Activated CD4-positive, CD25-positive, alpha-beta regulatory T cell treated with anti-CD3 and anti-CD28 coated beads, Interleukin-2, amount 50 U/mL, for 24 hours (primary cell): Measurements from ENCODE around the gene TNIP3.
"Not testable (repeated sequence)": the region's sequence is repeated elsewhere in the genome, so short reads cannot be mapped to it uniquely, and the experiment has no call there.

ENCODE experiments used
- ATAC-seq, 2 donors: fragments of 150-1000 bp; cut with Tn5 transposase; one replicate each; pipeline ENCODE4 v1.10.0; 2021; ENCODE audit warnings: mild to moderate bottlenecking in 1 of 2, moderate library complexity in 1 of 2

TNIP3 gene, protein sequence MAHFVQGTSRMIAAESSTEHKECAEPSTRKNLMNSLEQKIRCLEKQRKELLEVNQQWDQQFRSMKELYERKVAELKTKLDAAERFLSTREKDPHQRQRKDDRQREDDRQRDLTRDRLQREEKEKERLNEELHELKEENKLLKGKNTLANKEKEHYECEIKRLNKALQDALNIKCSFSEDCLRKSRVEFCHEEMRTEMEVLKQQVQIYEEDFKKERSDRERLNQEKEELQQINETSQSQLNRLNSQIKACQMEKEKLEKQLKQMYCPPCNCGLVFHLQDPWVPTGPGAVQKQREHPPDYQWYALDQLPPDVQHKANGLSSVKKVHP

DNA sequence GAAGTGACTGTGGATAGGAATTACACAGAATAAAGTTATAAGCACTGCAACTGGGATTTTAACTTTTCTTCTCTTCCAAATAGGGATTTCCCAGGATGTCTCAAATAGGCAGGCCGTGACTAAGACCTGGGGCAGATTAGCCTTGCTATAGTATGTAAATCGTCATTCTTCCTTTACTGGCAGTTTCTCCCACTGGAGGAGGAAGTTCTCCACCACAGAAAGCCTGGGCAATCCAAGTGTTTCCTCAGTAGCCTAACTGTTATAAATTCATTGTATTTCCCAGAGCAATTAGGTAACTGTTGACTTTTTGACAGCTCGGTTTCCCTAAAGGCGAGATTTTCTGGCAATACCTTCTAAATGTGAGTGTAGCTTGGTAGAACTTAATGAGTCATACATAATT lies at the start of gene TNIP3:
Gene TNIP3, minus strand, starts transcription at position 31 of the 400 bp plus-strand sequence. CDS start 196 bp downstream, outside the sequence.
- no peak for ATAC-seq

DNA sequence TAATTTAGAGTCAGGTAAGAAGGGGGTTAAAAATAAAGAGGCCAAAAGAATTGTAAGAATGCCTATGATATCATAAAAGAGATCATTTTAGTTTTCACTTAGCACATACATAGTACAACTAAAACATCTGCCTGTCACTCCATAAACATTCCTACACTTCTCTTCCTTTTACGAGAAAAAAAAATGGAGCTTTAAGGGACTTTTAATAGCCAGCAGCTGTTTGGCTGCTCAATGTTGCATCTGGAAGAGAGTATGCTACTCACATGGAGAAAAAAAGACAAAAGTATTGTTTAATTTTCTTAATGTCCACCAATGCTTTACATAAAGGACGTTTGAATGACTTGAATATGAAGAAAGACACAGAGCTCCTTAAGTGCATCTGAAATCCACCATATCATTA lies 48.7 kb upstream of the TNIP3 start:
- ATAC-seq, result no peak

DNA sequence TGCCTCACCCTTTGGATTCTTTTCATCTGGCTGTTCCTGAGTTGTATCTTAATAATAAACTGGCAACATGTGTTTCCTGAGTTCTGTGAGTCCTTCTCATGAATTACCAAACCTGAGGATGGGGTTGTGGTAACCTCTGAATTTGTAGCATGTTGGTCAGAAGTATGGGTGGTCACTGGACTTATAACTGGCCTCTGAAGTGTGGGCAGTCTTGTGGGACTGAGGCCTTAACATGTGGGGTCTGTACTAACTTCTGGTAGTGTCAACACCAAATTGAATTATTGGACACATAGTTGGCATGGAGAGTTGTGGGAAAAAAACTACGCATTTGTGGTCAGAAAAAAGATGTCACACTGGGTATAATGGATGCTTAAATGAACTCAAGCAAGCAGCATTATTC lies 45.0 kb upstream of the TNIP3 start:
- no peak for ATAC-seq

DNA sequence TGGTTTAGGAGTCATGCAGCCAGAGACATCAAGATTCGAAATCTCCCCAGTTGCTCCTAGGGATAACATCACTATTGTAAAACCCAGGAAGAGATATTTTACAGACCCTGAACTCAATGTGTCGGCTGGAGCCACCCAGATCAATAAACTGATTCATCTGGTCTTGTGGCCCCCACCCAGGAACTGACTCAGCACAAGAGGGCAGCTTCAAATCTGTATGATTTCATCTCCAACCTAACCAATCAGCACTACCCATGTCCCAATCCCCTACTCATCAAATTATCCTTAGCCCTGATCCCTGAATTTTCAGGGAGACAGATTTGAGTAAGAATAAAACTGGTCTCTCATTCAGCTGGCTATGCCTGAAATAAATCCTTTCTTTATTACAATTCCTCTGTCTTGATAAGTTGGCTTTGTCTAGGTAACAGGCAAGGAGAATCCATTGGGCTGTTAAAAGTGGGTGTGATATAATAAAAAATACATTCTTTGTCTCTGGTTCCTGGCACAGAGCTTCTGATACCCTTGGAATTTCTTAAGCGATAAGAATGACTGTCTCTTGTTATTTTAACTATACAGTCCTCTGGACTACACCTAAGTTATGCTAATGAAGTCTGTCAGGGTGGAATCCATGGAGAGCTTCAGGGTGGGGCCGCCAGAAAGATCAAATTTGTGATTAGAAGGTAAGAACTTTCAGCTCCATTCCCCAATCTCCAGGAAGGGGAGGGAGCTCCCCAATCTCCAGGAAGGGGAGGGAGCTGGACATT lies 44.3 kb upstream of the TNIP3 start:
- ATAC-seq, result no peak

DNA sequence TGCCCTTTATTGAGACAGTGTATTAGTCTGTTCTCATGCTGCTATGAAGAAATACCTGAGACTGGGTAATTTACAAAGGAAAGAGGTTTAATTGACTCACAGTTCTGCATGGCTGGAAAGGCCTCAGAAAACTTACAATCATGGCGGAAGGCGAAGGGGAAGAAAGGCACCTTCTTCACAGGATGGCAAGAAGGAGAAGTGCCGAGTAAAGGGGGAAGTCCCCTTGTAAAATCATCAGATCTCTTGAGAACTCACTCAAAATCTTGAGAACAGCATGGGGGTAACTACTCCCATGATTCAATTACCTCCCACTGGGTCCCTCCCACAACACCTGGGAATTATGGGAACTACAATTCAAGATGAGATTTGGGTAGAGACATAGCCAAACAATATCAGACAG lies 41.7 kb upstream of the TNIP3 start:
- ATAC-seq, result not testable (repeated sequence)

DNA sequence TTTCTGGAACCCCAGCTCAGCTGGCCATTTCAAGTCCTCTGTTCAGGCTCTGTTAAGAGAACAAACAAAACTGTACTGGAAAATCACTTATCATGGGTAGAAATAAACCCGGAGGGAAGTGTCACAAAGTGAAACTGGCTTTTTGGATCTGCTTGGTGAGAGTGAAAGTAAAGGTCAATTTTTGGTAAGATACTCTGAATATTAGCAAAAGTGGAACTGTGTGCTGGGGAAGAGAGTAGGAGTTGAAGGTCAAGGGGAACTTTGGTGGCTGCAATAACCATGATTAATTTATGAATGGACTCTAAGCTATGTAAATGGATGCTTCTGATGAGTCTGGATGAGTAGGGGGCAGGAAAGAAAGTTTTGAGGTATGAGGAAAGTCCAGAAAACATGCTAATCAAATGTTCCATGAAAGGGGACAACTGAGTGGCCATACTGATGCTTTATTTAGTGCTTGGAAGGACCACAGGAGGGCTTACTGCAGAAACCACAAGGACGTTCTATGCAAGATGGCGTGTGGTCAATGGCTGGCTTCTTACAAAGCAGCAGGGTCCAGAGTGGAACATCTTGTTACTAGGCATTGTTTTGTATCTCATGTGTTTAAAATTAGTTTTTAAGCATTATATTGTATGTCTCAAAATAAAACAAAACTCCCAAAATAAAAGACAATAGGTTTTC lies 36.8 kb upstream of the TNIP3 start:
- ATAC-seq, result peak; percentile 10 to 13

DNA sequence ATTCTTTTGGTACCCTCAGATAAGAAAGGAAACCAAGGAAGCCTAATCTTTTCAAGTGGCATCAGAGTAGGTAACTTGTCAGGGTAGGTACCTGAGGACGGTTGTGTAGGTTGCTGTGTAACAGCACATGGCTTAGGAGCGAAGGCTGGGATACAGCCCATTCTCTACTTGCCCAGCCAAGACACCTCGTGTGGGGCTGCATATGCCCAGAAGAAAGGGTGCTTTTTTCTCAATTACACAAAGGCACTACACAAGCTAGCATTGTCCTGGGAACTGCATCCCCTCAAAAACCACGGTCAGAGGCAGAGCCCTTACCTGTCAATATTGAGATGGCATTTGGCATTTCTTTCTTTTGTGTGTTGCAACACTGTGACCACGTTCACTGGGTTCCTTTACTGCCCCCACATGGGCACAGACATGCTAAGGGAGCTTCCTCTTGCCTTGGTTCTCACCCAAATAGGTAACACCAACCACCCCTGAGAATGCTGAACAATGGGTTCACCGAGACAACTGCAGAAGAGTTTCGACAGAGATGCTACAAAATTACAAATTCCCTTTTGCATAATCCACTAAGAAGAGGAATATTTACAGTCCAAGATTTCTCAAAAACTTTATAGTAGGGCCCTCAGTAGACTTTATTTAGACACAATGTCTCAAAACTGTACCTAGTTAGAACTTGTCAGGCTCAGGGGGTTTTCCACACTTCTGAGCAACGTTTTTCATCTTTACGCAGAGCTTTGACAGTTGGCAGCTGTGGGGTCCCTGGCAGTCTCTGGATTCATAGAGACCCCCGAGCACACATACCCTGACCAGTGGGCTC lies 35.8 kb upstream of the TNIP3 start:
- peak; percentile 75 to 84 for ATAC-seq

DNA sequence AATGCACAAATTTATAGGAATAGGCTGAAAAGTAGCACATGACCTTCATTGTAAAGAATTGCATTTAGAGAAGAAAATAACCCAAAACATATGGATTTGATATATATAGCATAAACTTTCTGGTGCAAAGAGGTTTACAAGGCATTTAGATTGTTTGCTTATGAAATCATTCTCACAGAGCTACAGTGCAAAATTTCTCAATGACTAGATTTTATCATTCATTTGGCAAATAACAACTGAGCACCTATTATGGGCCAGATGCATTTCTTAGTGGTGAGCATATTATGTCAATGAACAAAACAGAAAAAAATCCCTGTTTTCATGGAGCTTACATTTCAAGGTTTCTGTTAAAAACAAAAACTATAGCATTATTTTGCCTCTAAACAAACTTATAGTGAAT lies 34.1 kb upstream of the TNIP3 start:
- no peak for ATAC-seq

DNA sequence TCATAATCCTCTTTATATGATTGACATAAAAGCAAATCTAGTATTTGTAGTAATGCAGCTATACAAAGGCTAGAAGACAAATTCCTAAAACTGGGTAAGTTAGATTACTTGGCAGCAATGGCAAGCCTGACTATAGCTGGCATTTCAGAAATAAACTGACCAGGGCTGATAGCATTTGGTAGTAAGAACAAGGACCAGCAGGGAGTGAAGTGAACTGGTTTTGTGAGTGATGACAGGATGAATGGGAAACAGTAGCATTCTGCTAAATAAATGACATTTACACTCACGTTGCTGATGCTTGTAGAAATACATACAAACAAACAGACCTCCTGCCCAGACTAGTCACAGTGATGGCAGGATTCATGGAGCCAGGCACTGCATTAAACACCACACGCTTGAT lies 31.5 kb upstream of the TNIP3 start:
- ATAC-seq, result no peak

DNA sequence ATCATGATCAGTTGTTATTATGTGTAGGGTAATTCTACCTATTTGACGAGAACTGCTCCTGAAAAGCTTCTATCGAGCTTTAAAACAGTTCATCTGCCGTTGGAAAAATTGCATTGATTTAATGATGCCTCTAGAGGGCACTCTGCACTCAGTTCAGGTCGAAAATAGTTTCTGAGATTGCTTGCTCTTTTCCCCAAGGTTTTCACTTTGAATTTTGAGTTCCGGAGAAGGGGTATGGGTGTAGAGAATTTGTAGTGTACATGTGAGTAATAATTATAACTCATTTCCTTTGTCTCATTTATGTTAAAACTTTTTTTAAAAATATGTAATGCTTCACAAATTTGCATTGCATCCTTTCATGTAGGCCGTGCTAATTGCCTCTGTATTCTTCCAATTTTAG lies 28.4 kb upstream of the TNIP3 start:
- ATAC-seq, result peak; percentile 59 to 60

DNA sequence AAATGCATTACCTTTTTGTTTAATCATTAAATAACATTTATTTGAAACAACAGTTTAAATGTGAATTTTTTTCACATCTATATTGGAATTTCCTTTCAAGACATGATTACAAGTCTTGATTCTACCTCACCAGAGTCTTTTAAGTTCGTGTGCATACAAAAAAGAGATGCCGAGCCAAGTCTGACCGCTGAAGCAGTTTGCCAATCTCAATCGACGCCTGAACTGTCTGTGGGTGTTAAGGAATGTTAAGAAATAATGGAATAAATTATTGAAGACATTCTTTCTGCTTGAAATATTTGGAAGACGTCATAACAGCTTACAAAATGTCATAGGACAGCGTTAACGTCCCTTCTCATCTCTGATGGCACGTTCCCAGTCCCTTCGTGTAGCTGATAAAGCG lies 27.9 kb upstream of the TNIP3 start:
- ATAC-seq, result no peak

DNA sequence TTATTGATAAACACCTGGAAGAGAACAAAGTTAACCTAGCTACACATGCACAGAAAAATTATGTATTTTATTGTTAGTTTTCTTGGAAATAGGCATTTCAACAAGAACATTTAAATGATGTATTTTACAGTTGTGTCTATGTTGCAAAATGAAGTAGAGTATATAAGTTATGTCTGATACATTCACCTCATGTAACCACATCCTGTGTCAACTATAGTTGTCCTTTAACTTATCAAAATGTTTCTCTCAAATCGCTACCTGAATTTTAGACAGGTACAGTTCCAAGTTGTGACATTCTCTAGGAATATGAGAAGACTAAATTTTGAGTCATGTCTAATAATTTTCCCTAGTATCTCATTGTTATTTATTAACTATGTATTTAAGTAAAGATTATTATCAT lies 27.2 kb upstream of the TNIP3 start:
- ATAC-seq, result no peak

DNA sequence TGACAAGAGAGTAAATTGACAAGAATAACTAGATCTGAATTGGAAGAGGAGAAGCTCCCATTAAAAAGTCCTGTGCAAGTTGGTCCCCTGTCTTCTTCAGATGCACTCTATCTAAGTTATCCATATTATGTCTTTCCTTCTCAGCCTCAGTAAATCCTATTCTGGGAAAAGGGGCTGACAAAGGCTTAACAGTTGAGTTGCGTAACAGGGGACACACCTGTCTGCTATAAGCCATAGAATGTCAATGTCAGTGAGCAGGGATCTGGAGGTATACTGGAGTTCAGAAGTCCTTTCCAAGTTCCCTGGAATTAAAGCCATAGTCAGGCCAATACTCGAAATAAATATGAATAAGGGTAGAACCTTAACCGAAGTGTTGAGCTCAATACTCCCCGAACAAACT lies 26.3 kb upstream of the TNIP3 start:
- ATAC-seq, result no peak

DNA sequence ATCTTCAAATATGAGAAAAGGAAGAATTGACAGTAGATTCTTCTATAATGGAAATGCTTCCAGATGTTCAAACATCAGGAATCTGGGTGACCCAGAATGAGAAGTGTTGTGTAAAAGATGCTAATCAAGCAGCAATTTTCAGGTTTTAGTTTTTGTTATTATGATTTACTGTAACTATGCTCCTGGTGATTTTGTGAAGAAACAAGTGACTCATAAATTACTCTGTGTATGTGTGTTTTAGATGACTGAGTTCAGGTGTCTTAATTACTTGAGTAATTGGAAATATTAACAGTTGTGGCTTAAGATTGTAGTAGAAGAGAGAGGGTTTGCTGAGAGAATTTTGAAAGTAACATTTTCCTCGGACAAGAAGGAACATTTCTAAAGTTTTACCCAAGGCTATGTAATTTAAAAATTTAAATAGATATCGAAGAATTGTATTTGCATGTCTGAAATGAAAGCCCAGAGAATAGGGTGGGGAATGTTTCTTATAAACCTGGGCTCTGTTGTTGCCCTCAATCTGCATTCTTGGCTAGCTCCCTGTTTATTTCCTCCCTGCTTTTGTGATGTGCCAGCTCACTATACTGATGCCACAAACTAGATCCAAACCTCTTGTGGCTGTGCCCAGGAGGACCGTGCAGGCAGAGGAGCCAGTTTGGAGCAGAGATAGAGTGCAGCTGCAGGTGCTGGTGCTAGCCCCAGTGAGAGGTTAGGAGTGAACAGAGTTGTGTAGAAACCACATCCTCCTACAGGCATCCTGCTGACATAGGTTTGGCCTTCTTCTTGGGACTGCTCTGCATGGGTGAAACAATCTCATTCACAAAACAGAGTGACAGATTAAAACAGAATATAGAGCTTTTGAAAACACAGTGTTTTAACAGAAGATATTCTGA lies 25.4 kb upstream of the TNIP3 start:
- peak; percentile 81 to 87 for ATAC-seq

DNA sequence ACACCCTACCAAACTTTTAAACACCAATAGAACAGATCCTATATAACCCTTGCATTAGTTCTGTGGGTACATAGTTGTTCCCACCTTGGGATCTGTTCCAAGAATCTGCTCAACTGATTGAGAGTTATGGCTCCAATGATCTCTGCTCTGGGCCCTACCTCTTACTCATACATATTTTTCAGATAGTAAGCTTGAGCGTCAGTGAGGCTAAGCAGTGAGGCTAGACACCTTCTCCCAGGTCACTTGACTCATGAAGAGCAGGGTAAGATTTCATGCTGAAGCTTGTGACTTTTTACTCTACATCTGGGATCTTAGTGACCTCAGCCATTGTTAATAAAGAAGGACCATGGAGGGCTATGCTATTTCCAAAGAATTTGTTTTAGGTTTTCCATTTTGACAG lies 23.1 kb upstream of the TNIP3 start:
- no peak for ATAC-seq

DNA sequence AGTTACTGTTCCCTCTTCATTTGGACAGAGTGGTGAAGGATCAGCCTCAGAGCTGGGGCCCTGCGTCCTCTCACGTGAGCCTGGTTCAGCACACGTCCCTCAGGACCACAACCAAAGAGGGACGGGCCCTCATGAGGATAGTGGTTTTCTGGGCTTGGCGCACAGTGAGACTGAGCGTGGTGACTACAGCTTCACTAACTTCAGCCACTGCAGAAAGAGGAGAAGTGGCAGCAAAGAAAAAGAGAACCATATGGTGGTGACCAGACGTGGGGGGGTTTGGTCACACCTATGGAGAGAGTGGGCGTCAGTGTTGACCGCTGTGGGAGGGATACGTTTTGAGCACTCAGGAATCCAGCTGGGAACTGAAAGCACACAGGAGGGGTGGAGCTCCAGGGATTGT lies 21.8 kb upstream of the TNIP3 start:
- ATAC-seq, result no peak

DNA sequence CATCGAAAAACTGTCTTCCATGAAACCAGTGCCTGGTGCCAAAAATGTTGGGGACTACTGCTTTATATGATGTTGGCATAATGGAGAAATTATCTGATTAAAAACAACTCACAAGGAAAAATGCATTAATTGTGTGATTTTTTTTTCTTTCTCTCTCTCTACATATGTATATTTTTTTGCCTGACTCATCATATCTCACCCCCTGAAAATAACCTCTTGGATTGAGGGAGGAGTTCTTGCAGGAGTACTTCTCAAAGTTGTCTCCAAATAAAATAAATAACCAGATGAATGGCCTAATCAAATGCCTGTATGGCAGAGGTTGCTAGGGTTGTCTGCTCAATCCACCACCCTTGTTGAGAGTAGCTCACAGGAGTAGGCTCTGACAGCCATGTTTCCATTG lies 19.9 kb upstream of the TNIP3 start:
- ATAC-seq, result no peak

DNA sequence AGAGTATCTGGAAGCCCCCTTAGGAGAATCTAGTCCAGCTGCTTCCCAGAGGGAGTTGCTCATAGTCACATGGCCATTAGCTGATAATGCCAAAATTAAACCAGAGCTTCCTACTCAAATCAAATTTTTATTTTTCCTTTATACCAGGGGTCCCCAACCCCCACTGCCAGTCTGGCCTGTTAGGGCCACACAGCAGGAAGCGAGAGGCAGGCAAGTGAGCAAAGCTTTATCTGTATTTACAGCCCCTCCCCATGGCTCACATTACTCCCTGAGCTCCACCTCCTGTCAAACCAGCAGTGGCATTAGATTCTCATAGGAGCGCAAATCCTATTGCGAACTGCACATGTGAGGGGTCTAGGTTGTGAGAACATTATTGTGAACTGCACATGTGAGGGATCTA lies 19.2 kb upstream of the TNIP3 start:
- ATAC-seq, result no peak

DNA sequence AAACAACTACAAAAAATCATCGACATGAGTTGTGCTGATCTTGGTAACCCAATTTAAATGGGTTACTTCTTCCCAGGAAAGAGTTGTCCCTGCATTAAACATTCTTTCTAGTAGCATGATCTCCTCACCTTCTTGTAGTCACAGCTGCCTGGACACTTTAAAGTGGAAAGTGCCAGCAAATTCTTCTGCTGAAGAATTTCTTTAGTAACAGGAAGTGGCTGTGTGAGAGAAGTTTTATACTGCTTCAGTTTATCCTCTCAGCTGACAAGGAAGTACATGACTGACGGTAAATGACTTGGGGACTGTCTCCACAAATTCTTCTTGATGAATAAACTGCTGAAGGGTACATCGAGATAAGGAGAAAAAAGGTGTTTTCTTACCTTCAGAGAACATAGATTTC lies 18.2 kb upstream of the TNIP3 start:
- ATAC-seq, result peak; percentile 50 to 52

DNA sequence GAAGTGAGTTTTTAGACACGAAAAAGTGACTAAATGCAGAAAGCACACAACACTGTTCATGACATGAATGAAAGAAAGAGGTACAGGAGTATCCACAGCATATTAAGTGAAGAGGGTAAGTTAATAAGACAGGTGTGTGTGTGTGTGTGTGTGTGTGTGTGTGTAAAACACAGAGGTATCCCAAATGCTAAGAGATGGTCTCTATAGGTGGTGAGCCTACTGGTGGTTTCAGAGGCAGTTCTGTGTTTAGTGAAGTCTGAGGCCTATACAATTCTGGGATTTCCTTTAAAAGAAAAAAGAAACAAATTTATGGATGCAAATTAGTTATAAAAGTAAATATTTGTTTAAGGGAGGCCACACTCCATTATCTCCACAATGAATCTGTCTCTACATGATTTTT lies 17.4 kb upstream of the TNIP3 start:
- peak in 1 of 2 donors; percentile 17 for ATAC-seq

DNA sequence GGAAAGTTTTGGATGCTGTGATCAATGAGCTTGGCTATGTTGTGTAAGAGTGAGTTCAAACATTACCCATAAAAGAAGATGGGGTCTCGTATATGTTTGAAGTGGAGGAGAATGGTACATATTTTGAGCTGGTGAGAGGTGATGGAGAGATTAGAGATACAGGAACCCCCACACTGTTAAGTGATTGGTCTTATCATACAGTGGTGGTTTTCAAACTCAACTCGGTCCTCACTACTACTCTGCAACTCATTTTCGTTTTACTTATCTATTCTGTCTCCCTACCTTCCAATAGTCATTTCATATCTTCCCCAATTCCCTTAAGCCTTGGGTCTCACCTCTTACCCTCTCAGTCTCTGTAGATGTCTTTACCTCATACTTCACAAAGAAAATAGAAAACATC lies 16.4 kb upstream of the TNIP3 start:
- ATAC-seq, result peak; percentile 74 to 83
